Measurements from ENCODE around the gene HEPHL1.
"Not testable (repeated sequence)": the region's sequence is repeated elsewhere in the genome, so short reads cannot be mapped to it uniquely, and the experiment has no call there.

Gene HEPHL1

DNA sequence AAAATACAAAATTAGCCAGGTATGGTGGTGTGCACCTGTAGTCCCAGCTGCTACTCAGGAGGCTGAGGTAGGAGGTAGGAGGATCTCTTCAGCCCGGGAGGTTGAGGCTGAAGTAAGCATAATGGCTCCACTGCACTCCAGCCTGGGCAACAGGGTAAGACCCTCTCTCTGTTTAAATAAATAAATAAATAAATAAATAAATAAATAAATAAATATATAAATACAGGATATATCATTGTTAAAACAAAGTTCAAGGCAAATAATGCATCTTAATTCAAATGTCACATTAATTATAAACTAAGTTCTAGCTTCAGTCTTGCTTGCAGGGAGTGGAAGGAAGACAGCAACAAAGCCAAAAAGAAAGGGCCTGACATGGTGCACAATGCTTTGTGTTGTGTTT, 63.0 kb downstream of the HEPHL1 start:
- no peak for DNase-seq (ENCODE audit: low spot score)

DNA sequence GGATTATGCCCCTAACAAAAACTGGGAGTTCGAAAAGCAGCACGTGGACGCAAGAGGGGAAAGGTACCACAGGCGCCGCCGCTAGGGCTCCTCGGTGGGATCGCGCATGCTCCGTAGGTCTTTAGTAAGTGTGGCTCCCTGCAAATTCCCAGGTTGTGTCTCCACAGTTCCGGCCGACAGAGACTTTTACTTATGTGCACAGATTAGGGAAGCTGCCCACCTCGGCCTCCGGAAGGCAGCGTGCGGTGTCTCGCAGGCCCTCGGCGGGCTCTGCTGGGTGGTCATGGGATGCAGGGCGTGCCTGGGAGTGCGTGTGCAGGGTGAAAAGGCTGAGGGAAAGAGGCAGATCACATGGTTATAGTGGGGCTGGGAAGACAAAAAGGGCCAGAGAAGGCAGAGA, 67.8 kb downstream of the HEPHL1 start:
- no peak for DNase-seq (ENCODE audit: low spot score)

DNA sequence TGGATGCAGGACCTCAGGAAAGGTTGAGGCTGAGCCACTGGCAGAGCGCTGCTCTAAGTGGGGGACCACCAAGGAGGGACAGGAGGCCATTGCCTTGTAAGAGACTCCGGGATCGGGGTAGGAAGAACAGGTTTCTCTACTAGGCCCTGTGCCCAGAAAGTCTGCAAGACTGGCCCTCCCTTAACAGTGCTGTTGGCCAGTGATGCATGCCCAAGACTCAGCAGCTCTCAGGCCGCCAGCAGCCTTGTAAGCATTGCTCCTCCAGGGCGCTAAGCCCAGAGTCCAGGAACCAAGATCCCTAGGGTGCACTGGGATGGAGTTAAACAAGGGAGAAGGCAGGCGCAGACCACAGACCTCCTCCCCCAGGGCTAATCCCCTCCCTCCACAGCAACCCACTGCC, 68.2 kb downstream of the HEPHL1 start:
- DNase-seq (ENCODE audit: low spot score): no peak

DNA sequence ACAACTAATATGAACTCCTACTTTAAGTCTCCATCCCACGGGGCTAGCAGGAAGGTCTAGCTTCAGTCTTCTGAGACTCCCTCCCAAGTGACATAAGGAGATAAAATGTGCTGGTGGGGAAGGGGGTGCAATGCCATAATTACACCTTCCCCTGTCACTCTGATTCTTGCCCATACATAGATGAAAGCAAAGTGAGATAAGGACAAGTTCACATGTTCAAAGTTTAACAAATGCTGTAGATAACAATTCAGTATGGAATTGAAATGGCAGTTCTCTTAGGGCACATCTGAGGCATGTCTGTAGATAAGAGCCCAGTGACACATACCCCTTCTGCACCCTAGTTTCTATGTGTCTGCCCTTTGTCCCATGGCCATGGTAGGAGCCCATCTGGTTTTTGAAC, 69.2 kb downstream of the HEPHL1 start:
- DNase-seq (ENCODE audit: low spot score): no peak

DNA sequence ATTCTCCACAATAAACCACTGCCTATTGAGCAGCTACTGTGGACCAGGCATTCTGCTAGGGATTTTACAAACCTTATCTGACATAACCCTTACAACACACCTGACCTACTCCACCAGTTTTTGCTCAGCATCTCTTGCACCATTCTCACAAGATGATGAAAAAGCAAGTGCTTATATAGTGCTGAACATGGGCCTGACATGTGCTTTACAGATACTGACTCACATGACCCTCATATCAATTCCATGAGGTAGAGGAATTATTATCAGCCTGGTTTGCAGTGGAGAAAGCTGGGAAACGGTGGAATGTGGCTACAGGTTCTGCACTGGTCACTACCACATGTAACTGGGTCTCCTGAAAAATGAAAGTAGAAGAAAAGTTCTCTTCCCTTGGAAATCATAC, 69.9 kb downstream of the HEPHL1 start:
- no peak for DNase-seq (ENCODE audit: low spot score)

DNA sequence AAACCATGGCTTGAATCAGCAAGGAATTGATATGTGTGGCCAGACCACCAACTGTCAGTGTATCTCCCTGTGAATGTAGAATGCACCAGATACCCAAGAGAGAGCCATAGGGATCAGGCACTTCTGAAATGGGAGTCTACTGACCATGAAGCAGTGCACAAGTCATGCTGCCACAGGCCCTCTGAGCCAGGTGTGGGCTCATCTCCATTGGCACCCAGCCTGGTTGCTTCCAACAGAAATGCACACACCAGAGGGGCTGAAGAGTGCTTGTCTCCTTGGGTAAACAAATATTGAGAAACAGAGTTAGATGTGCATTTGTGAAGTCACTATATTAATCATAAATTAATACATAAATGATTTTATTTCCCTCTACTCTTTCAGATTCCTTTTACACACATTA, 79.1 kb downstream of the HEPHL1 start:
- DNase-seq (ENCODE audit: low spot score): no peak

DNA sequence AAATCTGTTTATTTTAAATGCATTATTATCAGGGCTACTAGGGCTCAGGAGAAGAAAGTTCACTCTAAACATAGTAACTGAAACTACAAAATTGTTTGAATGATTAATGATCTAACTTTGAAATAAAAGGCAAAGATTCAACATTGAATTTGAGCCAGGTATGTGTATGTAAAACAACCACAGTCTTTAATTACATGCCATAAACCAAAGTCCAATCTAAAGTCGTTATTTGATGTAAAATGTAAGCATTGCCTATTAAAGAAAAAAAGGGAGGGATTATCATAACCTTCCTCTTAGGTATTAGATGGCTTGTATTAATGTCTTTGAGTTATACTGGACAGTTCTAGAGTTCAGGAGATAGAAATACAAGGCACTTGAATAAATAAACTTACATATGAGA, 82.3 kb downstream of the HEPHL1 start:
- DNase-seq (ENCODE audit: low spot score): no peak

DNA sequence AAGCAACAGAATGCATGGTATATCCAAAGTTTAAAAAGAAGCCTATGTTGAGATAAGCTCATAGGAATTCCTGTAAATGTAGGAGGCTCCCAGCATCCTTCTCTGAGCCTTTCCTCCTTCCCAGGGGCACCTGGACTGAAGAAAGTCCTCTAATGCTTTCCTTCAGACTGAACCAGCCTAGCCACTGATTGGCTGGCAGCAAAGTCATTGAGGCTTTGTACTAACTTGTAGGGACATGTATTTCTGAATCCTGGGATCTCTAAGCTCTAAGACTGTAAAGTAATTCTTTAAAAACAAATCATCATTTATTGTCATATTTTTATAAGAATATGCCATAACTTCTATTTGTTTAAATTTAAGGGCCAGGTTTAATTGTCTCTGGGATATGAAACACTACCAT, 83.6 kb downstream of the HEPHL1 start:
- no peak for DNase-seq (ENCODE audit: low spot score)

DNA sequence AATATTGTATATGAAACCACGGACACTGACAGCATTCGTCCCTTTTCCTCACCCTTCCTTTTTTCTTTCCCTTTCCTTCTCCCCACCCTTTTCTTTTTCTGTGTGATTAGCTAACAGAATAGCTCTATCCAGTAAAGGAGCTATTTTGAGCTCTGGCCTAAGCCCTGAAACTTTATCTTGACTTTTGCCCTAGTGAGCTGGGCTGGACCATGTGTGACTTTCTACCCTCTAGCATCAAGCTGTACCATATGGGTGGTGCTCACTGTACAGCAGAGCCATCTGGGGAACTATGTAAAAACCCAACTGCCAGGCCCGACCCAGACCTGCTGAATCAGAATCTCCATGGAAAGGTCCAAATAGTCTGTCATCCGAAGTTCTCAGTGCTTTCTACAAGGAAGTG, 85.6 kb downstream of the HEPHL1 start:
- DNase-seq (ENCODE audit: low spot score): no peak

DNA sequence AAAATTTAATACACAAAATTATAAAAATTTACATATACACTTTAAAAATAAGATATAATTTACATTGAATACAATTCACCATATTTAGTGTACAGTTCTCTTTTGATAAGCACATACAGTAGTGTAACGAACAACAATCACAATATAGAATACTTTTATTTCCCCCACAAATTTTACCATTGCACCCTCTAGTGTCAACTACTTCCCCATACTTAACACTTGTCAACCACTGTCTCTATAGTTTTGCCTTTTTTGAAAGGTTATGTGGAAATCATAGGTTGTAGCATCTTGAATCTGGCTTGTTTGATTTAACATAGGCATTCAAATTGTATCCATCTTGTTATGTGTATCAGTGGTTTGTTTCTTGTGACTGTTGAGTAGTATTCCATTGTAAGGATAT, 86.2 kb downstream of the HEPHL1 start:
- DNase-seq (ENCODE audit: low spot score): no peak

DNA sequence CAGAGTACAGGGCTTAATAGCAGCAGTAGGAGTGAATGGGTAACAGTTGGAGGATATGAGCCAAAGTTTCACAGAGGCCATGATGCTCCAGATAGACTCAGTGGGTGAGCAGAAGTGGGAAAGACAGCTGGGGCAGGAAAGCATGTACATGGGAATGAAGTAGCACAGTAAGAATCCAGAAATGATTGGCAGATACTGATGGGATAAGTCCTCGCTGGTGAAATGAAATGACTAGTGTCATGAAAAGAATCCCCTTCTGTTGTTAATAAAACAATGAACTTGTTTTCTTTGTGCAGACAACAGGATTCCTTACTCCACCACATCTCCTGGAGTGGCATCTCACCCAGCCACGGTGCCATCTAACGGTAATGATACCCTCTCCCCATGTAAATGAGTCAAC, 90.1 kb downstream of the HEPHL1 start:
- DNase-seq (ENCODE audit: low spot score): no peak

DNA sequence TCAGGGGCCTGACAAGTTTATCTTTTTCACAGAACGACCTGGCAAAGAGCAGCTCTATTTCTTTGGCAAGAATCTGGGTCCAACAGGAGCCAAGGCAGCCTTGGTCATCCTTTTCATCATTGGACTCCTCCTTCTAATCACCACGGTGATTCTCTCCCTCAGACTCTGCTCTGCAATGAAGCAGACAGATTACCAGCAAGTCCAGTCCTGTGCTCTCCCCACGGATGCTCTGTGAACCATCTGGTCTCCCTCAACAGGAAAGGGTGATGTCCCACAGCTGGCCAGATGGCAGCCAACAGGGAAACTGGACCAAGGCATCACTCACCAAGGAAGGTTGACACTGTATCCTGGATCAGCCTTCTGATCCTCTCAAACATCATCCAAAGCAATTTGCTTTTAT, 90.5 kb downstream of the HEPHL1 start:
- no peak for DNase-seq (ENCODE audit: low spot score)

DNA sequence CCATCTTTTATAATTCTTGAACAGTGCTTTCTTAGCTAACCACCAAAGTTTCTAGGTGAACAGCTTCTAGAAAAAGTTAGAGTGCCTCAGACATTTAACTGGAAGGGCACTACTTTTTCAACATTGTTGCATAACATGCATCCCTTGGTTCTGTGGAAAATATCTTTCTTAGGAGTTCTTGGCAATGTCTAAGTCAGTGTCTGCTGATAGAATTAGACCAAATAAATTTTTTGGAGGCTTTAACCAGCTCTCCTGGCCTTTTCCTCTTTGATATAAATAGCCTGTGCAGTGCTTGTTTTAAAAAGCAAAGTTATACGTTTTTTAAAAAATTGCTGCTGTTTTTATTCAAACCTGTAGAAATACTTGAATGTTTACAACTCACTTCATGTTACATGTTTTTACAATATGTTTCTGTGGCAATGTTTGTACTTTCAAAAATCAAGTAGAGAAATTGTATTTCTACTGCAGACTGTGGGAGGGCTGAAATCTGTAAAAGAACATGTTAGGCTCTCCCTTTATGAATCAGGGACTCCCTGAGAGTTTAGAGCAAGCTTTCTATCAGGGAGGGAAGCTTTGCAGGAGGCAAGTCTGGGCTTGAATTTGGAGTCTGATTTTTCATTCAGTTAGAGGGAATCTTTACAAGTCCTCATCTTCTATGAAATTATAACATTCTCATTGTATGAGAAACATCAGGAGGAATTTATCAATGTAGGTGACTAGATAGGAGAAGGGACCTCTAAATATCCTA, 91.2 kb downstream of the HEPHL1 start:
- DNase-seq (ENCODE audit: low spot score): no peak

DNA sequence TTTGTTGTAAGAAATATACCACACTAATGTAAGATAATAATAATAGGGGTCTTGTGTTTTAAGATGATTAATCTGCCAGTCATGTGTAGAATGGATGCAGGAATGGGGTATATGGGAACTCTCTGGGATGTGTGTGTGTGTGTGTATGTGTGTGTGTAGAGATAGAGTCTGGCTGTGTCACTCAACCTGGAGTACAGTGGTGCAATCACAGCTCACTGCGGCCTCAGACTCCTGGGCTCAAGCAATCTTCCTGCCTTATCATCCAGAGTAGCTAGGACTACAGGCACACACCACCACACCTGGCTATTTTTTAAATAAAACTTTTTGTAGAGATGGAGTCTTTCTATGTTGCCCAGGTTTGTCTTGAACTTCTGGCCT, 96.0 kb downstream of the HEPHL1 start:
- no peak for DNase-seq (ENCODE audit: low spot score)

DNA sequence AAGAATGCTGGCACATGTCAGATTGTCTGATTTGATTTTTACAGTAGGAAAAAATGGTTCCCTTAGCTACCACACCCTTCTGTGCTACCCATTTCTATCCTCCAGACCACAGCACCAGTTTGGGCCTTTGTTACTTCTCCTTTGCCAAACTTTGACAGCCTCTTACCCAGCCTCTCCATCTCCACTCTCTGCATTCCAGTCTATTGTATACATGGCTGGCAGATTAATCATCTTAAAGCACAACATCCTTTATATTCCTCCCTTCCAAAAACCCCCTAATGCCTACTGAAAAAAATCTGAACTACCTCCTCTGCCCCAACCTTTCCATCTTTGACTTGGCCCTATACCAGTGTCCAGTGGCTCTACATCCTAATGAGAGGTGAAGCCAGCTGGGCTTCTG, 96.7 kb downstream of the HEPHL1 start:
- DNase-seq (ENCODE audit: low spot score): no peak

DNA sequence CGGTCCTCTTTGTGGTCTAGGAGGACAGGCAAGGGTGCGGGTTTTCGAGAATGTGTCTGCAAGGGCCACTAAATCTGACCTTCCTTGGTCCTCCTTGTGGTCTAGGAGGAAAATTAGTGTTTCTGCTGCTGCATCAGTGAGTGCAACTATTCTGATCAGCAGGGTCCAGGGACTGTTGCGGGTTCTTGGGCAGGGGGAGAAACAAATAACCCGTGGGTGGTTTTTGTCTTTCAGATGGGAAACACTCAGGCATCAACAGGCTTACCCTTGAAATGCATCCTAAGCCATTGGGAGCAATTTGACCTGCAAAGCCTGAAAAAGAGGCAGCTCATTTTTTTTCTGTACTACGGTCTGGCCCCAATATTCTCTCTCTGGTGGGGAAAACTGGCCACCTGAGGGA, 98.5 kb downstream of the HEPHL1 start:
- not testable (repeated sequence) for DNase-seq (ENCODE audit: low spot score)

DNA sequence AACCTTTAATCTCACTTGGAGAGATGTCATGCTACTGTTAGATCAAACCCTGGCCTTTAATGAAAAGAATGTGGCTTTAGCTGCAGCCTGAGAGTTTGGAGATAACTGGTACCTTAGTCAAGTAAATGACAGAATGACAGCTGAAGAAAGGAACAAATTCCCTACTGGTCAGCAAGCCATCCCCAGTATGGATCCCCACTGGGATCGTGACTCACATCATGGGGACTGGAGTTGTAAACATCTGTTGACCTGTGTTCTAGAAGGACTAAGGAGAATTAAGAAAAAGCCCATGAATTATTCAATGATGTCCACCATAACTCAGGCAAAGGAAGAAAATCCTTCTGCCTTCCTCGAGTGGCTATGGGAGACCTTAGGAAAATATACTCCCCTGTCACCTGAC, 99.4 kb downstream of the HEPHL1 start:
- DNase-seq (ENCODE audit: low spot score): not testable (repeated sequence)

DNA sequence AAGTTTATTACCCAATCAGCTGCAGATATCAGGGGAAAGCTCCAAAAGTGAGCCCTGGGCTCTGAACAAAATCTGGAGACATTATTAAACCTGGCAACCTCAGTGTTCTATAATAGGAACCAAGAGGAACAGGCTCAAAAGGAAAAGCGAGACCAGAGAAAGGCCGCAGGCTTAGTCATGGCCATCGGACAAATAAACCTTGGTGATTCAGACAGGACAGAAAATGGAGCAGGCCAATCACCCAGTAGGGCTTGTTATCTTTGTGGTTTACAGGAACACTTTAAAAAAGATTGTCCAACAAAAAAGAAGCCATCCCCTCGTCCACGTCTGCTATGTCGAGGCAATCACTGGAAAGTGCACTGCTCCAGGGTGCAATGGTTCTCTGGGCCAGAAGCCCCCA, 99.8 kb downstream of the HEPHL1 start:
- no peak for DNase-seq (ENCODE audit: low spot score)

DNA sequence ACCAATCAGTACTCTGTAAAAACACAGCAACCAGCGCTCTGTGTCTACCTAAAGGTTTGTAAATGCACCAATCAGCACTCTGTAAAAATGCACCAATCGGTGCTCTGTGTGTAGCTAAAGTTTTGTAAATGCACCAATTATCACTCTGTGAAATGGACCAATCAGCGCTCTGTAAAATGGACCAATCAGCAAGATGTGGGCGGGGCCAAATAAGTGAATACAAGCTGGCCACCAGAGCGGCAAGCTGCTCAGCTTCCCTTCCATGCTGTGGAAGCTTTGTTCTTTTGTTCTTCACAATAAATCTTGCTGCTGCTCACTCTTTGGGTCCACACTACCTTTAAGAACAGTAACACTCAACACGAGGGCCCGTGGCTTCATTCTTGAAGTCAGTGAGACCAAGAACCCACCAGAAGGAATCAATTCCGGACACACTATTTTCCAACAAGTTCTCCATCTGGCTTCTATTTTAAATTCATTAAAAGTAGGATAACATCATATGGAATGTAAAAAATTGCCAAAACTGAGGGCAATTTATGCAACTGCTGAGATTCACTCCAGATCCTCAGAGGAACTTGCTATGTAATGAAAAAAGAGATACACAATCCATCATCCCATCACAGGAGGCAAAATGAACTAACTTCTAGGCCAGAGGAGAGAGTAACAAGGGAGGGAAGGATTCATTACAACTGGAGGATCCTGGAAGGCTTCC, 104.4 kb downstream of the HEPHL1 start:
- DNase-seq (ENCODE audit: low spot score): no peak

DNA sequence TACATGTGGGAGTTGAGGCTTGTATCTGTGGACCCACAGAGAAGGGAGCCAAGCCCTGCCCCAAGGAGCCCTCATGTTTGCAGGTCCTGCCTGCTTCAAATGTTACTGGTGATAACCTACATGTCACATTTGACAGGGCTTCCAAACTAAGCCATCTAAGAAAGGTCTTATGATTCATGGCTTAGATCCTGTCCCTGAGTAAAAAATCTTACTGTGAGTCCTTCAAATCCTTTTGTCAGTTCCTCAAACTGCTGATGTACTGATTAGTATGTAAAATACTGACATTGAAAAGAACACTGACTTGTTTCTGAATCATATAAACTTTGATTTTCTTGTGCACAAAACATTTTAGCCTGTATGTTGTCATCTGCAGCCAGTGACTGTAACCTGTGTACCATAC, 106.5 kb downstream of the HEPHL1 start:
- no peak for DNase-seq (ENCODE audit: low spot score)

DNA sequence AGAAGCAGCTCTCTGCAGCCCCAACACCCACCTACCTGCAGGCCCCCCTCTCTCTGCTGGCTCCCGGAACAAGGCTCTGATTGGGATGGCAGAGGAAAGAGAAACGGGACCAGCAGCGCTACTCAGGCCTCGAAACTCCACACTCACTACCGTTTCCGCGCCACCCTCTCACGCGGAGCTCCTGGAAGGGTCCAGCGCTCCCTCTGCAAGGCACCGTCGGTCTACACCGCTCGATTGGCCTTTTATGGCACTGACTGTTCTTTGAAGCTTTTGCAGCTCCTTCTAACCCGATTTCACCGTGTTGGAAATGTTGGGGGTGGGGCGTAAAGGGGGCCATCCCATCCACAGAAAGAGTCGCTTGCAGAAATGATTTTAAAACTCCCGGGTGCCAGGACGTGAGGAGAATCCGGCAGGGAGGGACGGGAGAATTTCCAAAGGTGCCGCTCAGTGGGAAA, 107.2 kb downstream of the HEPHL1 start:
- peak; percentile 45 for DNase-seq (ENCODE audit: low spot score)

DNA sequence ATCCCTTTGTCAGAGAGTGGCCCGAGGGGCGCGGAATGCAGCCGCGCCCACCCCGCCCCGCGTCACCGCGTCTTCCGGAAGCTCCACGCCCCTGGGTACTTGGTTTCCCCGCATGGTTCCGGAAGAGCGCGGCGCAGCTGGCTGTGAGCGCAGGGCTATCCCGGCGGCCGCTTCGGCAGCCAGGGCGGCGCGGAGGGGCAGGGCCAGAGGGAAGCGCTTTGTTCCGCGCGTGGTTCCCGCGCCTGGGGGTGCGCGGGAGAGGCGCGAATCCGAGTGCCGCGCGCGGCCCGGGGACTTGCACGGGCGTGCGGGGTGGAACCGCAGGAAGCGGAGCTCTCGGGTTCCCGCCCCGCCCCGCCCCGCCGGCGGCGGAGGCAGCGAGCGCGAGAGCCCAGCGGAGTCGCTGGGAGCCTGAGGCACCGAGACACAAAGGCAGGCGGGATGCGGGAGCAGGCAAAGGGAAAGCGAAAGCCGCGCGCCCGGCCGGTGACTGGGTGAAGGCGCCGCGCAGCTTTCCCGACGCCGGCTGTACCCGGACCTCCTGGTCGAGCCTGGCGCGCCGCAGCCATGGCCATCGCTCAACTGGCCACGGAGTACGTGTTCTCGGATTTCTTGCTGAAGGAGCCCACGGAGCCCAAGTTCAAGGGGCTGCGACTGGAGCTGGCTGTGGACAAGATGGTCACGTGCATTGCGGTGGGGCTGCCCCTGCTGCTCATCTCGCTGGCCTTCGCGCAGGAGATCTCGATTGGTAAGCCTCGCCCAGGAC, 107.8 kb downstream of the HEPHL1 start, which contains the start of gene PANX1:
Gene PANX1 (plus strand): TSS at position 96 of the 766 bp plus-strand sequence. CDS start 472 bp downstream, at position 568.
- peak; percentile 83 for DNase-seq (ENCODE audit: low spot score)

All from Ammon's horn (tissue), 1 donor.